Left lung (tissue), 10 donors: ENCODE measurements around the gene CLVS2. TPM values are rescaled to one million over a fixed set of nuclear protein-coding genes. Genes with fewer than 3 reads are reported as not detected.

Experiments
- ATAC-seq: fragments of 200-7000 bp; cut with Tn5 transposase; one replicate; pipeline ENCODE4 v1.9.1; 2020; ENCODE audit warnings: moderate library complexity
- DNase-seq, 4 donors: peaks; one replicate each; pipeline ENCODE4 v3.0.0-alpha.2; 2013 to 2020
- H3K27ac ChIP-seq, 2 donors: fragments of 200-600 bp; sonication (generic) in 1 of 2; one replicate each; pipeline versions ENCODE4 v1.5.0 to v1.8.0; 2020 to 2021
- H3K27me3 ChIP-seq, 2 donors: fragments of 200-600 bp; sonication (generic) in 1 of 2; one replicate each; pipeline versions ENCODE4 v1.5.0 to v1.8.0; 2020 to 2021
- H3K36me3 ChIP-seq, 2 donors: fragments of 200-600 bp; sonication (generic) in 1 of 2; one replicate each; pipeline versions ENCODE4 v1.5.0 to v1.8.0; 2020 to 2021
- H3K4me1 ChIP-seq, 2 donors: fragments of 200-600 bp; one replicate each; pipeline ENCODE4 v1.8.0; 2021
- H3K4me3 ChIP-seq, 2 donors: fragments of 200-600 bp; sonication (generic) in 1 of 2; one replicate each; pipeline versions ENCODE4 v1.5.0 to v1.8.0; 2020 to 2021; ENCODE audit warnings: mild to moderate bottlenecking in 1 of 2
- H3K9me3 ChIP-seq, 2 donors: fragments of 200-600 bp; sonication (generic) in 1 of 2; one replicate each; pipeline versions ENCODE4 v1.5.0 to v1.8.0; 2020 to 2021
- intact Hi-C, 2 donors: fragments of 100-400 bp; cut with DNase I; formaldehyde crosslinking; loops; one replicate each; pipeline versions ENCODE4 v1.11.2 to v1.14.2; 2022
- polyA plus RNA-seq, 6 donors: library from polyadenylated mRNA; unstranded; fragments of 120-200 nt; gene quantifications; one replicate each; pipeline ENCODE4 v1.2.1, GENCODE V29; 2013; ENCODE audit not compliant: insufficient read length in 6 of 6
- total RNA-seq, 2 donors: library from RNA; stranded (reverse); fragmentation: NEBNext Ultra II Directional; extraction: Animal tissue kit (Norgen Biotek cat#: 25700); gene quantifications; one replicate each; pipeline ENCODE4 v1.2.1, GENCODE V29; 2021
- TF ChIP-seq, protein P1 (sequence below), 2 donors: fragments of 200-600 bp; sonication (generic) in 1 of 2; IDR thresholded peaks; one replicate each; pipeline versions ENCODE4 v1.5.0 to v1.8.0; 2021; ENCODE audit warnings: antibody characterized with exemption in 2 of 2
- donor health status: DM: no; HTN: yes; CAD: no.
- donor health status: DM: no; HTN: no; CAD: no.

The CLVS2 gene
- total and polyA plus RNA-seq, 8 donors: 0.16 to 0.78 (median 0.24) TPM; not detected in 2

DNA sequence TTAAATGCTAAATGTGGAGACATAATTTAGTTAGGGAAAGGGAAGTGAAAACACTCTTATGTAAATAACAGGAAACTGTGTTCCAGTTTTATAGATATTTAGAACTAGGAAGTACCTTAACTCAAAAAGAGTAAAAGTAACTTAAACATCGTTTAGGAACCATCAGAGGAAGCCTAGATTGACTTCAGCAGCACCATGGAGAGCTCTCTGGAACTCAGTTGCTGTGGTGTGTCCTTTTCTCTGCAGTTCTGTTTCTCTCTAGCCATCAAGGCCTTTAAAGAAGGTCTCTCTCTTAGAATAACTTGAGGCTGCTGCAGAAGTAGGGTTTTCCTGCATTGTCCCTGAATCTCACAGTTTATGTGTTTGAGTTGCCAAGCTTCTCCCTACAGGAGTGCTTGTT is 26.9 kb downstream of the CLVS2 start:
- Histone ChIP-seq H3K27ac (no peak overlapping the region), H3K4me1 (no peaks in the 10 kb centered on the region), H3K36me3 (no peaks in the 10 kb centered on the region), H3K27me3 (no peaks in the 10 kb centered on the region), H3K9me3 (no peaks in the 10 kb centered on the region), H3K4me3 (no peak overlapping the region)
- TF ChIP-seq, protein P1, sequence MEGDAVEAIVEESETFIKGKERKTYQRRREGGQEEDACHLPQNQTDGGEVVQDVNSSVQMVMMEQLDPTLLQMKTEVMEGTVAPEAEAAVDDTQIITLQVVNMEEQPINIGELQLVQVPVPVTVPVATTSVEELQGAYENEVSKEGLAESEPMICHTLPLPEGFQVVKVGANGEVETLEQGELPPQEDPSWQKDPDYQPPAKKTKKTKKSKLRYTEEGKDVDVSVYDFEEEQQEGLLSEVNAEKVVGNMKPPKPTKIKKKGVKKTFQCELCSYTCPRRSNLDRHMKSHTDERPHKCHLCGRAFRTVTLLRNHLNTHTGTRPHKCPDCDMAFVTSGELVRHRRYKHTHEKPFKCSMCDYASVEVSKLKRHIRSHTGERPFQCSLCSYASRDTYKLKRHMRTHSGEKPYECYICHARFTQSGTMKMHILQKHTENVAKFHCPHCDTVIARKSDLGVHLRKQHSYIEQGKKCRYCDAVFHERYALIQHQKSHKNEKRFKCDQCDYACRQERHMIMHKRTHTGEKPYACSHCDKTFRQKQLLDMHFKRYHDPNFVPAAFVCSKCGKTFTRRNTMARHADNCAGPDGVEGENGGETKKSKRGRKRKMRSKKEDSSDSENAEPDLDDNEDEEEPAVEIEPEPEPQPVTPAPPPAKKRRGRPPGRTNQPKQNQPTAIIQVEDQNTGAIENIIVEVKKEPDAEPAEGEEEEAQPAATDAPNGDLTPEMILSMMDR (IDR thresholded peaks at IDR 0.05): no peak
- DNase-seq (peak in 1 of 4 donors; percentile 6), ATAC-seq (no peak)
- intact Hi-C loops: no loop called here

DNA sequence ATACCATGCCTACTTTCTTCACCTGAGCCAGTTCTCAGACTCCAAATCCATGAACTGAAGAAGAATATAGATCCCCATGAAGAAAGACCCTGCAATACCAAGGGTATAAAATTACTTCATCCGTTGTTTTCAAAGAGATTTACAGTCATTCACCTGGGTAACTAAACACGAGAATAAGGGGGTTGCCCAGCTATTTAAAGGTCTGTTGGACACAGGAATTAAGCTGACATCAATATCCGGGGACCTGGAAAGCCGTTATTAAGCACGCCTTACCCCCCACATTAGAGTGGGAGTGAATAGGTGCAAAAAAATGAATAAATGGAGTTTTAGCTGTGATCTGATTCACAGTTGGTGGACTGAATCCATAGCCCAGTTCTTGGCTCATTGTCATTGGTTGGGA is 28.9 kb downstream of the CLVS2 start:
- Histone ChIP-seq H3K4me1 (no peaks in the 10 kb centered on the region), H3K9me3 (no peaks in the 10 kb centered on the region), H3K36me3 (no peaks in the 10 kb centered on the region), H3K27ac (no peak overlapping the region), H3K4me3 (no peak overlapping the region), H3K27me3 (no peaks in the 10 kb centered on the region)
- no peak for ATAC-seq
- intact Hi-C loops: no loop called here
- DNase-seq: no peak
- TF ChIP-seq, protein P1 (IDR thresholded peaks at IDR 0.05): no peak

DNA sequence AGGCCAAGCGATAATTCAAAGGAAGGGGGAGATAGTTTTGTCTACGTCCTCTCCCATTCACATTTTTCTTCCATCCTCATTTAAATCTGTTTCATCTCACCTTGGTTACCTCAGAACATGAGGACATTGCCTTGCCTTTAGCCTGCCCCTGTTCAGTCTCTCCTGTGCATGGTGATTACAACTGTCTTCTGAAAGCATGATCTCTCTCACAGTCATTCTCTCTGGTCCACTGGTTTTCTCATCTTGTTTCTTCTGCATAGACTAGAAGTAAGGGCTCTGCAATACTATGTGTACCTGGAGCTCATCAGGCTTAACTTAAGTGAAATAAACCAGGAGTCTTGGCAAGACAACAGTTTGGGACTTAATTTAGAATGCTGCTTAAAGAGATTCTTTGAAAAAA is 31.4 kb downstream of the CLVS2 start:
- TF ChIP-seq, protein P1 (IDR thresholded peaks at IDR 0.05): no peak
- no peak overlapping the region for H3K4me3 ChIP-seq
- no peak for ATAC-seq
- intact Hi-C loops: no loop called here
- no peak for DNase-seq
- H3K36me3 ChIP-seq: no peaks in the 10 kb centered on the region
- no peaks in the 10 kb centered on the region for H3K4me1 ChIP-seq
- H3K27ac ChIP-seq: no peak overlapping the region
- H3K27me3 ChIP-seq: no peaks in the 10 kb centered on the region
- no peaks in the 10 kb centered on the region for H3K9me3 ChIP-seq

DNA sequence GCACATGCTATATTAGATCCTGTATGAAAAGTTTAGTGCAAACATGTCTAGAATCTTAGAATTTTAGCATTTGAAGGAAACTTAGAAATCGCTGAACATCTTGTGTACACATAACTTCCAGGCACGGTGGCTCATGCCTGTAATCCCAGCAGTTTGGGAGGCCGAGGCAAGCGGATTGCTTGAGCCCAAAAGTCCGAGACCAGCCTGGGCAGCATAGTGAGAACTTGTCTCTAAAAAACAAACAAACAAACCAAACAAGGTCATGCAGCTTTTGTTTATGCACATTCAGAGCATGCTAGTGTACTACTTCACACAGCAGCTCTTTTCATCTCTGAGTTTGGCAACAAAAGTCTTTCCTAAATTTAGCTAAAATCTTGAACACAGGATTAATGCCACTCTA is 32.2 kb downstream of the CLVS2 start:
- TF ChIP-seq, protein P1 (IDR thresholded peaks at IDR 0.05): no peak
- no peaks in the 10 kb centered on the region for H3K9me3 ChIP-seq
- H3K27me3 ChIP-seq: no peaks in the 10 kb centered on the region
- no peak overlapping the region for H3K27ac ChIP-seq
- intact Hi-C loops: no loop called here
- no peaks in the 10 kb centered on the region for H3K4me1 ChIP-seq
- H3K4me3 ChIP-seq: no peak overlapping the region
- no peak for DNase-seq
- no peak for ATAC-seq
- no peaks in the 10 kb centered on the region for H3K36me3 ChIP-seq

DNA sequence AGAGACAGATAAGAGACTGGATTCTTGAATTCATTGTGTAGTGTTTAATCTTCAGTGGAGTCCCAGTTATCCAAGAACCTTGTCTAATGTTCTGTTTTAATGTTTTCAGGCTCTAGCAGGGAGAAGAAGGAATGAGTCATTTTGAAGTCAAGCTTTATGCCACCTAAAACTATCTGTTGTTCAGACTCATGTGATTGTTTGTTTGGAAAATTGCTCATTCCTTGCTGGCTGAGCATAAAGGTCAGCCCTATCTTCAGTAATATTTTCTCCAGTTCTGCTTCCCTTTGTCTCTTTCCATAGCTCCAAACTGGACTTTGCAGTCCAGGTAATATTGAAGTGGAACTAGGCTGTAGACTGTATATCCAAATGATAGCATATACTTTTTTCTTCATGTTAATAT is 34.2 kb downstream of the CLVS2 start:
- H3K4me3 ChIP-seq: no peak overlapping the region
- DNase-seq: no peak
- no peaks in the 10 kb centered on the region for H3K36me3 ChIP-seq
- H3K4me1 ChIP-seq: no peaks in the 10 kb centered on the region
- no peak for ATAC-seq
- H3K9me3 ChIP-seq: no peaks in the 10 kb centered on the region
- no peak overlapping the region for H3K27ac ChIP-seq
- intact Hi-C loops: no loop called here
- TF ChIP-seq, protein P1 (IDR thresholded peaks at IDR 0.05): no peak
- H3K27me3 ChIP-seq: no peaks in the 10 kb centered on the region
